HAP-1 (cell line): Measurements from ENCODE around the gene SLC36A4.
"Not testable (repeated sequence)": the region's sequence is repeated elsewhere in the genome, so short reads cannot be mapped to it uniquely, and the experiment has no call there.

ENCODE experiments used
- DNase-seq, 2 experiments: peaks; one replicate each; pipeline ENCODE4 v3.0.0-alpha.2; 2016 to 2020; ENCODE audit warnings: low spot score in 2 of 2
- H3K27me3 ChIP-seq: fragments of 250-450 bp; sonication (Bioruptor Pico); 2 replicates; pipeline ENCODE4 v1.5.1; 2020; ENCODE audit warnings: low read depth, mild to moderate bottlenecking, moderate library complexity
- H3K36me3 ChIP-seq: fragments of 250-450 bp; sonication (Bioruptor Pico); replicated peaks from 2 replicates; pipeline ENCODE4 v1.5.1; 2020; ENCODE audit warnings: mild to moderate bottlenecking
- H3K4me1 ChIP-seq: fragments of 250-450 bp; sonication (Bioruptor Pico); 2 replicates; pipeline ENCODE4 v1.5.1; 2020; ENCODE audit warnings: mild to moderate bottlenecking
- H3K4me3 ChIP-seq: fragments of 250-450 bp; sonication (Bioruptor Pico); 2 replicates; pipeline ENCODE4 v1.5.1; 2020; ENCODE audit warnings: mild to moderate bottlenecking, moderate library complexity
- H3K9me3 ChIP-seq: fragments of 250-450 bp; sonication (Bioruptor Pico); 2 replicates; pipeline ENCODE4 v1.5.1; 2020; ENCODE audit warnings: mild to moderate bottlenecking, moderate library complexity
- in situ Hi-C: fragments of 300-500 bp; cut with MboI; formaldehyde crosslinking; loops from 3 replicates; pipeline ENCODE4 v1.14.3; 2020; ENCODE audit warnings: low sequenced_read_pairs, inconsistent platforms, mixed read lengths

Gene SLC36A4

DNA sequence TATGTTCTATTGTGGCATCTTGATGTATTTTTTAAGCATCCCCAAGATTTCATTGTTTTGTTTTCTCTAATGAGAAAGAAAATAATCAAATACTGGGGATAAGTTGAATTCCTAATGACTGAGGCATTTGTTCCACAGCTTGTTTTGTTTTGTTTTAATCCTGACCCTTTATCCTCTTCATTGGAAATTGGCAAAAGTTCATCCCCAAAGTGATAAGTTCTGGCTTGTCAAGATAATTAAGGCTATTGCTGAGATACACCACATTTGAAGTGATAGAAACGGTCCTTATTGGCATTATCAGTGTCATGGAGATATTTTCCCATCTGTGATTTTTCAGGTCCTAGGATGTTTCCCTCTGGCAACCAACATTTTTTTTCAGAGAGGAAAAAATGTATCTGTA lies 65.0 kb downstream of the SLC36A4 start:
- Histone ChIP-seq H3K36me3 (no peaks in the 10 kb centered on the region), H3K9me3 (no peaks in the 10 kb centered on the region), H3K27me3 (no peaks in the 10 kb centered on the region), H3K4me1 (peaks cover 3% of the 10 kb centered on the region; the same call in 1 of the 2 replicates), H3K4me3 (no peak overlapping the region)
- in situ Hi-C loops, result no loop called here
- DNase-seq, result no peak

DNA sequence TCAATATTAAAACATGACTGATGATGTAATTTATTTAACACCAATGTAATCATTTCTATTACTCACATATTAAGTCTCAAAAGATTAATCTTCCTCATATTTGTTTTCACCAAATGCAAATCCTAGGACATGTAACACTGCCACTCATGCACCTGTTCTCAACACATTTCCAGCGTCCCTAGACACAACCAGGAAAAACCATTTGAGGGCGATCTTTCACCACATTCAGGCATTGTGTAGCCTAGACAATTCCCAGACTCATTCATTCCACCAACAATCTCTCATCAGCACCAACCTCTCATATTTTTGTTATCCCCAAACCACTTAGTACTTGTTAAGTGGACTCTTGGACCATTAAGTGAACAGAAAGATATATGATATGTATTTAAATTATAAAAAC lies 66.1 kb downstream of the SLC36A4 start:
- Histone ChIP-seq H3K4me3 (no peak overlapping the region), H3K27me3 (no peaks in the 10 kb centered on the region), H3K4me1 (peaks cover 3% of the 10 kb centered on the region; the same call in 1 of the 2 replicates), H3K36me3 (no peaks in the 10 kb centered on the region), H3K9me3 (0 out of 2 replicates have a peak, but pooled peaks cover 2% of the 10 kb centered on the region)
- no peak for DNase-seq
- in situ Hi-C loops, result no loop called here

DNA sequence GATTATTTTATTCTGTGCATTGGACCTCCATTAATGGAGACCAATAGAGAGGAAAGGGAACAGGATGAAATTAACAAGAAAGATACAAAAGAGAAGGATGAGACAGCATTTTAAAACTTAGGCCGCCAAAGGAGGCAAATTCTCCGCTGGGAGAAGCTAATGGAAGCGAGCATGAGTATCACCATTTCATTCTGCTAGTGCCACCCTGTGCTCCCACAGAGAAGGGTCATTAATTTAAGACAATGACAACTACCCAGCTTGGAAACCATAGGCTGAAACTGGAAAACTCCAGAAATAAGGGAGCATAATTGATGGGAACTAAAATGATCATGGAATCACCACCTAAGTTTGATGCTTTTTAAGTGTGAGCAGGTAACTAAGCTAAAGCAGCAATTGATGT lies 69.2 kb downstream of the SLC36A4 start:
- in situ Hi-C loops, result no loop called here
- DNase-seq, result no peak

DNA sequence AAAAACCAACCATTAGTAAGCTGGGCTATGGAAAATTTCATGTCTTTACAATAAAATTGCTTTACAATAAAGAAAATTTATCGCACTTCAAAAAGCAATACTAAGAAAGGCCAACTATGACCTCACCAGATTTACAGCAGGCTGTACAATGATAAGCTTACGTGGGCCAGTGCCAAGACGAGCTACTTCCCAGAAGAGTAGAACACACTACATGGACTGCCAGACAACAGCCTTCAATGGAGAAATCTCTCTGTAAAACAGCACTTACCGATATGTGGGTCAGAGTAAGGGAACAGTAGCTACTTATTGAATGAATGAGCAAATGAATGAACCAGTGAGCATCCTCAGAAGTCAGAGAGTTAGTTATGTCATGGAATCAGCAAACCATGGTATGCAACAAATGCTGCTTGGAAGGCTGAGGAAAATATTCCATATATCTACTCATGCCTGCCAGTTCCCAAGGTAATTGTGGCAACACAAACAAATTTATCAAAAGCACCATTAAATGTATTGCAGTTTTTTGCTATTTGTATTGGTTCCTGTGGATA lies 74.4 kb downstream of the SLC36A4 start:
- Histone ChIP-seq H3K4me1 (no peaks in the 10 kb centered on the region), H3K27me3 (no peaks in the 10 kb centered on the region; the same call in 1 of the 2 replicates), H3K36me3 (no peaks in the 10 kb centered on the region), H3K9me3 (0 out of 2 replicates have a peak, but pooled peaks cover 2% of the 10 kb centered on the region), H3K4me3 (no peak overlapping the region)
- DNase-seq, result no peak
- in situ Hi-C loops, result no loop called here

More for the DNA sequence above, 69.2 kb downstream of the SLC36A4 start:
- H3K4me3 ChIP-seq, result no peak overlapping the region
- H3K27me3 ChIP-seq, result no peaks in the 10 kb centered on the region; the same call in 1 of the 2 replicates
- 0 out of 2 replicates have a peak, but pooled peaks cover 2% of the 10 kb centered on the region for H3K9me3 ChIP-seq
- no peaks in the 10 kb centered on the region; the same call in 1 of the 2 replicates for H3K4me1 ChIP-seq
- no peaks in the 10 kb centered on the region for H3K36me3 ChIP-seq

DNA sequence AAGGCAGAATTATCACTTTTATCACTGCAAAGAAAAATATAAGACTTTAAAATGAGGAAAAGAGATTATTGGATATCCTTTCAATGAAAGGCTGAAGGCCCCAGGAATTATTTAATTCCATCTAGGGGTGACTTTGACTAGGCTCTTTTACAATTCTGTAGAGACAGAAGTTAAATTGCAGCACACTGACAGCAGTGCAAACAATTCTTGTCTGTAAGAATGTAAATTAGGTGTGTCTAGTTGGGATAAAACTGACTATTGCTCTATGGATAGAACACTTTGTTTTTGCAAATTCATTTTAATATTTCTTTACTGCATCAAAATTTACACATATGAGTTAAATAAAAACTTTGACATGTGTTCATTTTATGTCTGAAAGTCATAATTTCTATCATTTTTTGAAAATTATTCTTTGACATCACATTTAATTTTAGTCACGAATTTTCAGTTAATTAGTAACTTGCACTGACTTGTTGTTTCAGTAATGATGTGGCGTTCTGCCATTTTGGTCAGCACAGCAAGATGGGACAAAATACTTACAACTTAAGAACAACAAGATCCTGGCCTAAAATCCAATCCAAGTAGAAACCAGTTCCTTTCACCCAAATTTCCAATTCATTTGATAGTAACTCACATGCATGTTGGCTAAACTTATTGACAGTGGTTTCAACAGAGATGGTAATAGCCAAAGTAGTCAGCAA lies 75.1 kb downstream of the SLC36A4 start:
- Histone ChIP-seq H3K36me3 (no peaks in the 10 kb centered on the region), H3K27me3 (no peaks in the 10 kb centered on the region; the same call in 1 of the 2 replicates), H3K4me1 (peaks cover 5% of the 10 kb centered on the region), H3K4me3 (no peak overlapping the region), H3K9me3 (0 out of 2 replicates have a peak, but pooled peaks cover 2% of the 10 kb centered on the region)
- no peak for DNase-seq
- in situ Hi-C loops, result no loop called here

DNA sequence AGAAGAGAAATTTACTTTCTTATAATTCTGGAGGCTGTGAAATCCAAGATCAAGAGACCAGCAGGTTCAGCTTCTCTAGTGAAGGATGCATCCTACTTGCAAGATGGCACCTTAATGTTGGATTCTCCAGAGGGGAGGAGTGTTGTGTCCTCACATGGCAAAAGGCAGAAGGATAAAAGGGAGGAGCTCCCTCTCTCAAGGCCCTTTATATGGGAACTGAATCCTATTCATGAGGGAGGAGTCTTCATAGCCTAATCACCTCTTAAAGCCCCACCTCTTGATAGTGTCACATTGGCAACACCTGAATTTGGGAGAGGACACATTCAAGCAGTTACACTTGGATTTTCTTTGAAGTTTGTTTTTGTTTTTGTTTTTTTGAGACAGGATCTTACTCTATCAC lies 79.5 kb downstream of the SLC36A4 start:
- in situ Hi-C loops, result no loop called here
- H3K27me3 ChIP-seq, result no peaks in the 10 kb centered on the region
- no peaks in the 10 kb centered on the region for H3K36me3 ChIP-seq
- no peaks in the 10 kb centered on the region for H3K9me3 ChIP-seq
- no peak overlapping the region for H3K4me3 ChIP-seq
- no peak for DNase-seq
- peaks cover 20% of the 10 kb centered on the region for H3K4me1 ChIP-seq

DNA sequence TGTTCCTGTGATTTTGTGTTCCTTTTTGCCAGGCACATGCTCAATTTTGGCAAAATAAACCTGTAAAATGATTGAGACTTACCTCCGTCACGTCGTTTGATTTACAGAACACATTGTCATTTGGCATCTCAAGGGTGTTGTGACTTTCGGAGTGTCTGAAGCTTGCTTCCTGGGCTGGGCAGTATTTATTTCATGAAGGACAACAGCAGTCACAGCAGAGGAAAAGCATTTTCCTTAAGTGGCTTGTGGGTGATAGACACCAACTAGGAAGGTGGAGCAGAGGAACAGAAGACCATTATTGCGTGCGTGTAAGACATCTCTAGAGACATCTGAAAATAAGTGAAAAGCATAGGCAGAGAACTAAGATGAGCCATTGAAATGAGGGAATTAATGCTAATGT lies 80.2 kb downstream of the SLC36A4 start:
- Histone ChIP-seq H3K36me3 (no peaks in the 10 kb centered on the region), H3K9me3 (no peaks in the 10 kb centered on the region), H3K4me1 (peaks cover 20% of the 10 kb centered on the region), H3K4me3 (peak overlapping the region; percentile 10; the same call in 1 of the 2 replicates), H3K27me3 (no peaks in the 10 kb centered on the region)
- peak; percentile 8 to 19 for DNase-seq
- in situ Hi-C loops, result no loop called here

DNA sequence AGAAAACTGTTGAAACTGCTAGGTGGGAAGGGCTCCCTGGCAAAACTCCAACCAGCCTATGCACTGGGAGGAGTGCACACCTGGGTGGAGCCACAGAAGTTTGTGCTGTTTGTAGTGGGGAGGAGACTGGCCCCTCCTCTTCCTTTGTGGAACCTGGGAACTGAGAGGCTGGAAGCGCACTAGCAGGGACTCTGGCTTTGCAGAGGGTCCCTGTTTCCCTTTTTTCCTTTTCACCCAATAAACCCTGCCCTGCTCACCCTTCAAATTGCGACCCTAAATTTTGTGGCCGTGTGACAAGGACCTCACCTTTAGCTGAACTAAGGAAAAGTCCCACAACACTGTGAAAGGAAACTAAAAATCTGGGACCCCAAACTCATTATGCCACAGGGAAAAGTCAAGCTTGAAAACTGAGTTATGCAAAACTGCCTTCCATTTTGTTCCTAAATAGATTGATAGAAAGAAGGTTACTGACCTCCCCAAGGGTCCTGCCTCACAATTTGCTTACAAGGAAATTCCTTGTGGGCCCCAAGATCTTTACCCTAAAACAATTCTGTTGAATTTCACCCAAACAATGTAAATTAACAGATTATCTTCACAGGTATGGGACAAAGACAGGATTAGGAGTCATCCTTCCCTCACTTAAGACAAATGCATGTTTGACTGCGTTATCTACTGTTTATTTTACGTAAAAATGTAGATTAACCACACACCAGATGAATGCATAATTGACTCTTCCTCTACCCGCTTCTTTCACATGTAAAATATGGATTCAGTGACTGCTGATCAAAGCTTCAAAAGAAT lies 81.0 kb downstream of the SLC36A4 start:
- peaks cover 20% of the 10 kb centered on the region for H3K4me1 ChIP-seq
- H3K27me3 ChIP-seq, result no peaks in the 10 kb centered on the region
- H3K36me3 ChIP-seq, result no peaks in the 10 kb centered on the region
- H3K4me3 ChIP-seq, result peak overlapping the region; percentile 10; the same call in 1 of the 2 replicates
- no peaks in the 10 kb centered on the region for H3K9me3 ChIP-seq
- DNase-seq, result peak; percentile 79 to 91
- in situ Hi-C loops, result no loop called here

DNA sequence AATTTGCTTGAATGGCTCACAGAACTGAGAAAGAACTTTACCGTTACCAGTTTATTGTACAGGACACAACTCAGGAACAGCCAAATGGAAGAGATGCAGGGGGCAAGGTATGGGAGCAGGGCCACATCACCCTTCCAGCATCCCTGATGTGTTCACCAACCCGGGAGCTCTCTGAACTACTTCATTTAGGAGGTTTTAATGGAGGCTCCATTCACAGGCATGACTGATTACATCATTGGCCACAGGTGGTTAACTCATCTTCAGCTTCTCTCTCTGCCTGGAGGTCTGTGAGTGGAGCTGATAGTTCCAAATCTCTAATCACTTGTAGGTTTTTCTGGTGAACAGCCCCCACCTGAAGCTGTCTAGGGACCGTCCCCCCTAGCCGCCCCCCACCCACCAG lies 83.5 kb downstream of the SLC36A4 start:
- no peak overlapping the region for H3K4me3 ChIP-seq
- DNase-seq, result no peak
- H3K27me3 ChIP-seq, result no peaks in the 10 kb centered on the region
- H3K4me1 ChIP-seq, result peaks cover 22% of the 10 kb centered on the region
- no peaks in the 10 kb centered on the region for H3K9me3 ChIP-seq
- in situ Hi-C loops, result no loop called here
- H3K36me3 ChIP-seq, result no peaks in the 10 kb centered on the region

DNA sequence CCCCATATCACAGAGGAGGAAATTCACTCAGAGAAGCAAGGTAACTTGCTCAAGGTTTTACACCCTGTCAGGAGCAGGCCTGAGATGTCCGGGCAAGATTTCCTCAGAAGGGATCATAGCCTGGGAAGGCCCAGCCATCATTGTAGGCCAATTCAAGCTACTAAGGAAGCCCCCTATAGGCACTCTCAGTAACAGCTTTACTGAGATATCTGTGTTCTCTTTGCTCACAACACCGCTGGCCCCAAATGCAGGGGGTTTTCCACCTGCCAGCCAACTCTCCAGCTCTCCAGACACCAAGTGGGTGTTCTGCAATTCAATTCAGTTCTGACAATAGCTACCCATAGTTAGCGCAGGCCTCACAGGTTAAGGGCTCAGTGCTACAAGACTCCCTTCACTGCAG lies 84.0 kb downstream of the SLC36A4 start:
- no peaks in the 10 kb centered on the region for H3K9me3 ChIP-seq
- H3K27me3 ChIP-seq, result no peaks in the 10 kb centered on the region
- no peak overlapping the region for H3K4me3 ChIP-seq
- DNase-seq, result no peak
- H3K36me3 ChIP-seq, result no peaks in the 10 kb centered on the region
- in situ Hi-C loops, result no loop called here
- peaks cover 22% of the 10 kb centered on the region for H3K4me1 ChIP-seq

DNA sequence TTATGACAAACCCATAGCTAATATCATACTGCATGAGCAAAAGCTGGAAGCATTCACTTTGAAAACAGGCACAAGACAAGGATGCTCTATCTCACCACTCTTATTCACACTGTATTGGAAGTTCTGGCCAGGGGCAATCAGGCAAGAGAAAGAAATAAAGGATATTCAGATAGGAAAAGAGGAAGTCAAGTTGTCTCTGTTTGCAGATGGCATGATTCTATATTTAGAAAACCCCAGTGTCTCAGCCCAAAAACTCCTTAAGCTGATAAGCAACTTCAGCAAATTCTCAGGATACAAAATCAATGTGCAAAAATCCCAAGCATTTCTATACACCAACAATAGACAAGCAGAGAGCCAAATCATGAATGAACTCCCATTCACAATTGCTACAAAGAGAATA lies 86.6 kb downstream of the SLC36A4 start:
- H3K36me3 ChIP-seq, H3K9me3 ChIP-seq, H3K4me3 ChIP-seq, DNase-seq, H3K4me1 ChIP-seq, H3K27me3 ChIP-seq, in situ Hi-C loops: not testable (repeated sequence)

DNA sequence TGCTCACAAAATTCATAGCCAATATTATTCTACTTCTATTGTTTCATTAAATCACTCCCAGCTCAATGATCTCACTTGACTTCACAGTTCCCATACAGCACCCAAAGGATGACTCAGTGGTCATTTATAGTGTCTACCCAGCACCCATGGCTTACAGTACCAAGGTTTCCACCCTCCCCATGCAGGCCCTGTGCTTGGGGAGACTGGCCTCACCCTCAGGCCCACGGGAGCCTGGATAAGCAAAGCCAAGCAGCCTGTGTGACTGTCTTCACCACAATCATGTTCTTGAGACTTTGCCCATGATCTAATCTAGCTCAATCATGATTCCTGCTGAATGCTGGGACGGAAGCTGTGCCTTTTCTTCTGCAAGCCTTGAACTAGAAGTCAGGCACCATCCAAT lies 97.6 kb downstream of the SLC36A4 start:
- H3K36me3 ChIP-seq, result no peaks in the 10 kb centered on the region

DNA sequence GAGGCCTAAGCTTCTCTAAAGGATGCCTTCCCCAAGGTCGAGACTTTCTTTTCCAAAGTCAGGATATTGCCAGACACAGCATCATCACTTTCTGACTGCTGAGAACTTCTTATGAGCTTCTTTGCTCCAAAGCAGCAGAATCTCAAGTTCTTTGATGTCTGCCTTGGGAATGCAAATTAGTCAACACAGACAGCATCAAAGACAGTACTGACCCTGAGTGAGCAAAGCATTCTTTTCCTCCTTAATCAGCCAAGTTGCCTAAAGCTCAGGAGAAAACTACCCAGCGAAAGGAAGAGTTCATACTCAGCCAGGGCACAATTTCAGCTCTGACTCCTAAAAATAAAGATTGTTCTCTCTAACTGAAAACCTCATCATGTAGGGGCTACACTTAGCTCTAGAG lies 98.0 kb downstream of the SLC36A4 start:
- no peak for DNase-seq
- no peak overlapping the region for H3K4me3 ChIP-seq
- no peaks in the 10 kb centered on the region for H3K36me3 ChIP-seq
- H3K4me1 ChIP-seq, result no peaks in the 10 kb centered on the region
- no peaks in the 10 kb centered on the region for H3K9me3 ChIP-seq
- no peaks in the 10 kb centered on the region for H3K27me3 ChIP-seq
- in situ Hi-C loops, result loop anchor here (25.0 kb wide), 1 partner anchor 87 kb away; the partner anchor contains the start of gene SLC36A4

More for the DNA sequence above, 97.6 kb downstream of the SLC36A4 start:
- H3K4me3 ChIP-seq, result no peak overlapping the region
- H3K27me3 ChIP-seq, result no peaks in the 10 kb centered on the region
- H3K4me1 ChIP-seq, result no peaks in the 10 kb centered on the region
- H3K9me3 ChIP-seq, result no peaks in the 10 kb centered on the region
- in situ Hi-C loops, result no loop called here
- no peak for DNase-seq
